Suprapubic skin (tissue), 4 donors: ENCODE data around the gene OLFM1.

Experiments used
- POLR2A ChIP-seq, 2 donors: fragments of 450-650 bp; IDR thresholded peaks; one replicate each; pipeline ENCODE4 v1.6.1; 2017; ENCODE audit warnings: antibody characterized with exemption in 2 of 2, mild to moderate bottlenecking in 2 of 2, moderate library complexity in 2 of 2
- POLR2AphosphoS5 ChIP-seq, 3 donors: sonication (generic); formaldehyde crosslinking; IDR thresholded peaks; one replicate each; pipeline ENCODE4 v1.6.1; 2017; ENCODE audit warnings: antibody characterized with exemption in 3 of 3
- TF ChIP-seq, protein P1 (sequence below), 2 donors: fragments of 200-600 bp in 1 of 2; fragments of 450-650 bp in 1 of 2; sonication (generic) in 1 of 2; IDR thresholded peaks; one replicate each; pipeline ENCODE4 v1.5.1; 2016 to 2019; ENCODE audit warnings: antibody characterized with exemption in 2 of 2, mild to moderate bottlenecking in 1 of 2, moderate library complexity in 1 of 2

DNA sequence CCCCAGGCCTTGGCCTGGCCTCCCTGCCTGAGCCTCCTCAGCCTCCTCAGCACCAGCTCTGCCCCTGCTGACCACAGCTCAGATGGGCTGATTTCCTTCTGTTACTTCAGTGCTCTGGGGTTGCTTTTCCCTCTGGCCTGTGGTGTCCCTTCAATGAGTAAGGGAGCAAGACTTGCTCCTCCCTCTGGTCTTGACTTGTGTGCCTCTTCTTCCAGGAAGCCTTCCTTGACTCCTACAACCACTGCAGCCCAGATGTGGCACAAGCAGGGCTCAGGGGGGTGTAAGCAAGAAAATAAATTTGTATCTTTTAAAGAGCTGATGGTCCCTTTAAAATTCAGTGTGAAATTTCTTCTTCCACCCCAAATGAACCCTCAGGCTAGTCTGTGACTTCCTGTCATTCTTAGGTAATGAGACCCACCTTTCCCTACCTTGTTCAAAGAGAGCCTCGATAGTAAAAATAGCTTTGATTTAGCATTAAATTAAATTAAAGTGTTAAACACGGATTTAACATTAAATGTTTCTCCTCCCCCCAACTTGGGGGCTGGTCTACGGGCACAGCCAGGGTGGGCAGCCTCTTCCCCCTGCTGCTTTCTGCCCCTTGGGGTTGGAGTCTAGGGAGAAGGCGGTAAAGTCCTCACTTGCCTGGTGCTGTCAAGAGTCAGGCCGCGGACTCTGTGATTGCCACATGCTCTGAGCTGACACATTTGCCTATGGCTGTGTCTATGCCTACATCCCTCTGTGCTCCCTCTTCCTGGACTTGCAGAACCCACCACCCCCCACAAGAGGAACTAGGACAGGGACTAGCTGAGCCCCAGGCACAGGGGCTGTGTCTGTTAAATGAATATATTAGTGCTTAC is 64.5 kb downstream of the OLFM1 start:
- TF ChIP-seq POLR2A (IDR thresholded peaks at IDR 0.05) (no peak), POLR2AphosphoS5 (IDR thresholded peaks at IDR 0.05) (no peak)
- TF ChIP-seq, protein P1, sequence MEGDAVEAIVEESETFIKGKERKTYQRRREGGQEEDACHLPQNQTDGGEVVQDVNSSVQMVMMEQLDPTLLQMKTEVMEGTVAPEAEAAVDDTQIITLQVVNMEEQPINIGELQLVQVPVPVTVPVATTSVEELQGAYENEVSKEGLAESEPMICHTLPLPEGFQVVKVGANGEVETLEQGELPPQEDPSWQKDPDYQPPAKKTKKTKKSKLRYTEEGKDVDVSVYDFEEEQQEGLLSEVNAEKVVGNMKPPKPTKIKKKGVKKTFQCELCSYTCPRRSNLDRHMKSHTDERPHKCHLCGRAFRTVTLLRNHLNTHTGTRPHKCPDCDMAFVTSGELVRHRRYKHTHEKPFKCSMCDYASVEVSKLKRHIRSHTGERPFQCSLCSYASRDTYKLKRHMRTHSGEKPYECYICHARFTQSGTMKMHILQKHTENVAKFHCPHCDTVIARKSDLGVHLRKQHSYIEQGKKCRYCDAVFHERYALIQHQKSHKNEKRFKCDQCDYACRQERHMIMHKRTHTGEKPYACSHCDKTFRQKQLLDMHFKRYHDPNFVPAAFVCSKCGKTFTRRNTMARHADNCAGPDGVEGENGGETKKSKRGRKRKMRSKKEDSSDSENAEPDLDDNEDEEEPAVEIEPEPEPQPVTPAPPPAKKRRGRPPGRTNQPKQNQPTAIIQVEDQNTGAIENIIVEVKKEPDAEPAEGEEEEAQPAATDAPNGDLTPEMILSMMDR (IDR thresholded peaks at IDR 0.05): no peak
